Memory B cell (primary cell): ENCODE measurements around the gene ERMN.
"Not testable (repeated sequence)": the region's sequence is repeated elsewhere in the genome, so short reads cannot be mapped to it uniquely, and the experiment has no call there.

Source experiments
- ATAC-seq: fragments of 150-1000 bp; cut with Tn5 transposase; 2 replicates; pipeline ENCODE4 v1.10.0; 2021; ENCODE audit warnings: low read depth, mild to moderate bottlenecking, moderate library complexity
- DNase-seq, 2 donors: peaks; one replicate each; pipeline ENCODE4 v3.0.0; 2022; ENCODE audit warnings: low spot score in 2 of 2
- H3K27ac Mint-ChIP-seq: one replicate; pipeline ENCODE4 v1.8.0; 2022; ENCODE audit warnings: mild to moderate bottlenecking, moderate library complexity, mixed read lengths
- H3K27me3 Mint-ChIP-seq: one replicate; pipeline ENCODE4 v1.8.0; 2022; ENCODE audit warnings: mixed read lengths
- H3K36me3 Mint-ChIP-seq: one replicate; pipeline ENCODE4 v1.8.0; 2022; ENCODE audit warnings: mild to moderate bottlenecking, mixed read lengths
- H3K4me1 Mint-ChIP-seq: one replicate; pipeline ENCODE4 v1.8.0; 2022; ENCODE audit warnings: mixed read lengths
- H3K4me3 Mint-ChIP-seq: one replicate; pipeline ENCODE4 v1.8.0; 2022; ENCODE audit warnings: mild to moderate bottlenecking, moderate library complexity, mixed read lengths
- H3K9me3 Mint-ChIP-seq: one replicate; pipeline ENCODE4 v1.8.0; 2022; ENCODE audit warnings: mixed read lengths

ERMN gene

DNA sequence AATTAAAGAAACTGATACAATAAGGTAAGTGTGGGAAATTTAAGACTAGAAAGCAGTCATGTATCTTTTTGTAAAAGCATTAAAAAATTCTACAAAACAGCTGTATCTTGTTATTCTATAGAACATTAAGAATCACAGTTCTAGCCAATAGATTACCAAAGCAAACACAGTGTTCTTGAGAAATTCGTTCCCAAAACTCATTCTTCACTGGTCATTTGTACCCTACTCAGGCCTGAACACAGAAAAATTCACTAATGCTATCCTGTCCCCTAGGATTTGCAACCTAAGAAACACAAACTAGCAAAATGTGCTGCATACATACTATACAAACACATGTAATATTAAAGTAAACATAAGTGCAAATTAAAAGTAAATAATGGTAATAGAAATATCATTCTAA is 29.1 kb downstream of the ERMN start:
- Mint-ChIP-seq H3K36me3 (no peaks in the 10 kb centered on the region), H3K9me3 (no peaks in the 10 kb centered on the region), H3K27ac (no peak overlapping the region), H3K4me1 (no peaks in the 10 kb centered on the region), H3K4me3 (no peak overlapping the region), H3K27me3 (peaks cover 4% of the 10 kb centered on the region)
- ATAC-seq (no peak), DNase-seq (no peak)

DNA sequence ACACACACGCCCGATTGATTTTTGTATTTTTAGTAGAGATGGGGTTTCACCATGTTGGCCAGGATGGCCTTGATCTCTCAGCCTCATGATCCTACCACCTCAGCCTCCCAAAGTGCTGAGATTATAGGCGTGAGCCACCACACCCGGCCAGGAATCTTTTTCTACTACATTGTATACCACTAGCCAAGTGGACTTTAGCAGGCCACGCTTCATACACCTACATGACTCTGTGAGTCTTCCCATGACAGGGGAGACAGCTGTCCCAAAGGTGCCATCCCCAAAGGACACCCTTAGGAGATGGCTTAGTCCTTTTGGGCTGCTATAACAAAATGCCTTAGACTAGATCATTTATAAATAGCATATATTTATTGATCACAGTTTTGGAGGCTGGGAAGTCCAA is 32.8 kb downstream of the ERMN start:
- no peak for DNase-seq
- H3K27me3 Mint-ChIP-seq: peaks cover 7% of the 10 kb centered on the region
- no peaks in the 10 kb centered on the region for H3K4me1 Mint-ChIP-seq
- no peak overlapping the region for H3K27ac Mint-ChIP-seq
- H3K36me3 Mint-ChIP-seq: no peaks in the 10 kb centered on the region
- no peak for ATAC-seq
- no peak overlapping the region for H3K4me3 Mint-ChIP-seq
- no peaks in the 10 kb centered on the region for H3K9me3 Mint-ChIP-seq

- DNase-seq: no peak
- no peak overlapping the region for H3K4me3 Mint-ChIP-seq
- no peak overlapping the region for H3K27ac Mint-ChIP-seq
- no peaks in the 10 kb centered on the region for H3K4me1 Mint-ChIP-seq
- H3K9me3 Mint-ChIP-seq: no peaks in the 10 kb centered on the region
- ATAC-seq: no peak
- H3K36me3 Mint-ChIP-seq: no peaks in the 10 kb centered on the region
- H3K27me3 Mint-ChIP-seq: peaks cover 6% of the 10 kb centered on the region
Observed at GRCh38 chr2:157291018-157291417, 34.6 kb downstream of the ERMN start.

DNA sequence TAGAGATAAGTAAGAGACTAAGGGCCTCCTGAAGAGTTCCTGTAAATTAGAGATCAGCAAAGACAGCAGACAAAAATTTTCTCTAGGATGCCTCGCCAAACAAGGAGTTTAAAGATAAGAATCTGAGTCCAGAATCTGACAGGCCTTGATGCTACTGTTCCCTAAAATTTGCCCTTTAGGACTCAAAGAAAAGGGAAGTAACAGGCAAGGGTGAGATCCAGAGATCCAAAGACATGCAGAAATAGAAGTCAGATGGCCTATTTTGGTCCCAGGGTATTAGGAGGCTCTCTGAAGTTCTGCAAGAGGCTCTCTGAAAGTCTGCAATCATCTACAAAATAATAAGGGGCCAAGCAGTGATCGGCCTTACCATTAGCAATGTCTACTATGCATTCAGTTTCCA is 35.1 kb downstream of the ERMN start:
- no peaks in the 10 kb centered on the region for H3K4me1 Mint-ChIP-seq
- DNase-seq: no peak
- H3K4me3 Mint-ChIP-seq: no peak overlapping the region
- H3K36me3 Mint-ChIP-seq: no peaks in the 10 kb centered on the region
- H3K9me3 Mint-ChIP-seq: no peaks in the 10 kb centered on the region
- H3K27me3 Mint-ChIP-seq: peaks cover 6% of the 10 kb centered on the region
- H3K27ac Mint-ChIP-seq: no peak overlapping the region
- no peak for ATAC-seq

GRCh38 chr2:157287160-157287559 is 38.5 kb downstream of the ERMN start:
- DNase-seq (no peak), ATAC-seq (no peak)
- H3K27ac Mint-ChIP-seq: no peak overlapping the region
- H3K36me3 Mint-ChIP-seq: no peaks in the 10 kb centered on the region
- H3K9me3 Mint-ChIP-seq: no peaks in the 10 kb centered on the region
- no peak overlapping the region for H3K4me3 Mint-ChIP-seq
- H3K27me3 Mint-ChIP-seq: peaks cover 8% of the 10 kb centered on the region
- H3K4me1 Mint-ChIP-seq: no peaks in the 10 kb centered on the region

GRCh38 chr2:157283468-157283867 is 42.2 kb downstream of the ERMN start:
- Mint-ChIP-seq H3K27me3 (peaks cover 14% of the 10 kb centered on the region), H3K36me3 (peaks cover 2% of the 10 kb centered on the region), H3K4me1 (no peaks in the 10 kb centered on the region), H3K4me3 (no peak overlapping the region), H3K27ac (no peak overlapping the region), H3K9me3 (peaks cover 1% of the 10 kb centered on the region)
- no peak for ATAC-seq
- no peak for DNase-seq

- Mint-ChIP-seq H3K9me3 (peaks cover 3% of the 10 kb centered on the region), H3K27ac (no peak overlapping the region), H3K27me3 (peaks cover 18% of the 10 kb centered on the region), H3K36me3 (peaks cover 2% of the 10 kb centered on the region), H3K4me1 (no peaks in the 10 kb centered on the region), H3K4me3 (no peak overlapping the region)
- no peak for DNase-seq
- ATAC-seq: no peak
Observed at GRCh38 chr2:157281316-157281715, 44.3 kb downstream of the ERMN start.

DNA sequence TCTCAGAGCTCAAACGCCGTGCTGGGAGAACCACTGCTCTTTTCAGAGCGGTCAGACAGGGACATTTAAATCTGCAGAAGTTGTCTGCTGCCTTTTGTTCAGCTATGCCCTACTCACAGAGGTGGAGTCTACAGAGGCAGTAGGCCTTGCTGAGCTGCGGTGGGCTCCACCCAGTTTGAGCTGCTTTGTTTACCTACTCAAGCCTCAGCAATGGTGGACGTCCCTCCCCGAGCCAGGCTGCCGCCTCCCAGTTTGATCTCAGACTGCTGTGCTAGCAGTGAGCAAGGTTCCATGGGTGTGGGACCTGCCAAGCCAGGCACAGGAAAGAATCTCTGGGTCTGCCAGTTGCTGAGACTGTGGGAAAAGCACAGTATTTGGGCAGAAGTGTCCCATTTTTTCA is 46.3 kb downstream of the ERMN start:
- not testable (repeated sequence) for DNase-seq, ATAC-seq, H3K9me3 Mint-ChIP-seq, H3K4me3 Mint-ChIP-seq, H3K27ac Mint-ChIP-seq, H3K36me3 Mint-ChIP-seq, H3K4me1 Mint-ChIP-seq
- peaks cover 19% of the 10 kb centered on the region for H3K27me3 Mint-ChIP-seq

- H3K4me1 Mint-ChIP-seq: peaks cover 5% of the 10 kb centered on the region
- no peaks in the 10 kb centered on the region for H3K36me3 Mint-ChIP-seq
- H3K4me3 Mint-ChIP-seq: no peak overlapping the region
- no peaks in the 10 kb centered on the region for H3K9me3 Mint-ChIP-seq
- ATAC-seq: no peak
- H3K27me3 Mint-ChIP-seq: peaks cover 5% of the 10 kb centered on the region
- no peak for DNase-seq
- no peak overlapping the region for H3K27ac Mint-ChIP-seq
Observed at GRCh38 chr2:157271590-157272203, 53.9 kb downstream of the ERMN start.

- peaks cover 7% of the 10 kb centered on the region for H3K27me3 Mint-ChIP-seq
- H3K9me3 Mint-ChIP-seq: no peaks in the 10 kb centered on the region
- DNase-seq (peak in 1 of 2 donors; percentile 2), ATAC-seq (peak; percentile 96)
- no peak overlapping the region for H3K4me3 Mint-ChIP-seq
- H3K27ac Mint-ChIP-seq: peak overlapping the region; percentile 2
- peaks cover 5% of the 10 kb centered on the region for H3K4me1 Mint-ChIP-seq
- H3K36me3 Mint-ChIP-seq: no peaks in the 10 kb centered on the region
Observed at GRCh38 chr2:157269922-157270321, 55.7 kb downstream of the ERMN start.

- DNase-seq: no peak
- no peaks in the 10 kb centered on the region for H3K36me3 Mint-ChIP-seq
- peaks cover 5% of the 10 kb centered on the region for H3K4me1 Mint-ChIP-seq
- peaks cover 5% of the 10 kb centered on the region for H3K27me3 Mint-ChIP-seq
- ATAC-seq: no peak
- H3K4me3 Mint-ChIP-seq: no peak overlapping the region
- no peak overlapping the region for H3K27ac Mint-ChIP-seq
- no peaks in the 10 kb centered on the region for H3K9me3 Mint-ChIP-seq
Observed at GRCh38 chr2:157269060-157269459, 56.6 kb downstream of the ERMN start.
